CD14-positive monocyte (primary cell): Measurements from ENCODE around the gene C16orf54. TPM values are rescaled to one million over a fixed set of nuclear protein-coding genes. Genes with fewer than 3 reads are reported as not detected.

Experiments
- DNase-seq, 3 donors: peaks; one replicate each; pipeline ENCODE4 v3.0.0-alpha.2; 2011 to 2022
- H2AFZ ChIP-seq: 2 replicates; pipeline ENCODE4 v1.6.0; 2012; ENCODE audit warnings: mild to moderate bottlenecking, low read depth, low read length, inconsistent platforms; ENCODE audit not compliant: insufficient read depth, poor library complexity, severe bottlenecking
- H3K27ac ChIP-seq, 2 donors: 1 replicate in 1 of 2; 2 replicates in 1 of 2; pipeline ENCODE4 v1.5.1; 2012 to 2013; ENCODE audit warnings: low read length in 2 of 2, control low read depth in 1 of 2, inconsistent platforms in 1 of 2, low read depth in 1 of 2, mild to moderate bottlenecking in 1 of 2
- H3K27me3 ChIP-seq, 2 donors: one replicate each; pipeline versions ENCODE4 v1.6.0 to v1.6.1; 2011 to 2013; ENCODE audit warnings: low read length in 2 of 2; ENCODE audit not compliant: control insufficient read depth in 2 of 2, insufficient read depth in 2 of 2
- H3K36me3 ChIP-seq, 2 donors: replicated peaks in 1 of 2; 1 replicate in 1 of 2; 2 replicates in 1 of 2; pipeline versions ENCODE4 v1.5.1 to v1.6.1; 2012 to 2013; ENCODE audit warnings: low read length in 2 of 2, control low read depth in 1 of 2, inconsistent platforms in 1 of 2, mild to moderate bottlenecking in 1 of 2; ENCODE audit not compliant: insufficient read depth in 2 of 2, control insufficient read depth in 1 of 2
- H3K4me1 ChIP-seq, 2 donors: 1 replicate in 1 of 2; 2 replicates in 1 of 2; pipeline versions ENCODE4 v1.5.1 to v1.6.1; 2012 to 2013; ENCODE audit warnings: low read length in 2 of 2, control low read depth in 1 of 2, inconsistent platforms in 1 of 2, mild to moderate bottlenecking in 1 of 2, moderate library complexity in 1 of 2; ENCODE audit not compliant: insufficient read depth in 2 of 2, control insufficient read depth in 1 of 2
- H3K4me2 ChIP-seq: replicated peaks from 2 replicates; pipeline ENCODE3; 2012; ENCODE audit warnings: low read length, moderate library complexity, mild to moderate bottlenecking; ENCODE audit not compliant: poor library complexity, severe bottlenecking; ENCODE audit errors: extremely low read depth
- H3K4me3 ChIP-seq, 3 experiments: fragments of 200-600 bp in 1 of 3; sonication (generic) in 1 of 3; replicated peaks in 1 of 3; 1 replicate in 2 of 3; 2 replicates in 1 of 3; pipeline ENCODE4 v1.5.1; 2011 to 2013; ENCODE audit warnings: low read length in 3 of 3, mild to moderate bottlenecking in 3 of 3, control low read depth in 2 of 3, low read depth in 2 of 3, inconsistent platforms in 1 of 3, moderate library complexity in 1 of 3
- H3K79me2 ChIP-seq: 2 replicates; pipeline ENCODE4 v1.6.0; 2012; ENCODE audit warnings: mild to moderate bottlenecking, control low read depth, inconsistent platforms, low read length, moderate library complexity; ENCODE audit not compliant: insufficient read depth
- H3K9ac ChIP-seq: 2 replicates; pipeline ENCODE4 v1.6.0; 2017; ENCODE audit warnings: low read length, mild to moderate bottlenecking; ENCODE audit not compliant: insufficient read depth, poor library complexity, severe bottlenecking
- H3K9me3 ChIP-seq, 2 donors: replicated peaks in 1 of 2; 1 replicate in 1 of 2; 2 replicates in 1 of 2; pipeline versions ENCODE4 v1.5.1 to v1.6.1; 2012 to 2013; ENCODE audit warnings: low read length in 2 of 2, control low read depth in 1 of 2; ENCODE audit not compliant: control insufficient read depth in 1 of 2, insufficient read depth in 1 of 2
- H4K20me1 ChIP-seq: 2 replicates; pipeline ENCODE4 v1.6.0; 2012; ENCODE audit warnings: mild to moderate bottlenecking, low read length, control low read depth, moderate library complexity; ENCODE audit not compliant: insufficient read depth
- H3K27ac Mint-ChIP-seq, 7 donors: one replicate each; pipeline ENCODE4 v1.8.0; 2020; ENCODE audit warnings: mild to moderate bottlenecking in 7 of 7, mixed read lengths in 7 of 7, moderate library complexity in 6 of 7, inconsistent platforms in 2 of 7
- H3K27me3 Mint-ChIP-seq, 3 donors: one replicate each; pipeline ENCODE4 v1.8.0; 2021 to 2022; ENCODE audit warnings: low read depth in 3 of 3, mild to moderate bottlenecking in 3 of 3, mixed read lengths in 3 of 3, moderate library complexity in 3 of 3, inconsistent platforms in 1 of 3
- H3K36me3 Mint-ChIP-seq, 2 donors: one replicate each; pipeline ENCODE4 v1.8.0; 2020; ENCODE audit warnings: mixed read lengths in 2 of 2, inconsistent platforms in 1 of 2, mild to moderate bottlenecking in 1 of 2
- H3K4me1 Mint-ChIP-seq: one replicate; pipeline ENCODE4 v1.8.0; 2020; ENCODE audit warnings: mild to moderate bottlenecking, mixed read lengths
- H3K4me3 Mint-ChIP-seq, 2 donors: one replicate each; pipeline ENCODE4 v1.8.0; 2020; ENCODE audit warnings: mild to moderate bottlenecking in 2 of 2, mixed read lengths in 2 of 2, moderate library complexity in 1 of 2
- H3K9me3 Mint-ChIP-seq, 7 donors: one replicate each; pipeline ENCODE4 v1.8.0; 2020 to 2022; ENCODE audit warnings: mixed read lengths in 7 of 7, mild to moderate bottlenecking in 6 of 7, moderate library complexity in 6 of 7, inconsistent platforms in 2 of 7
- CTCF ChIP-seq: fragments of 200-600 bp; IDR thresholded peaks from one replicate; pipeline ENCODE4 v1.8.0; 2022; ENCODE audit warnings: antibody characterized with exemption, mild to moderate bottlenecking
- WGBS: methylation state at CpG from one replicate; pipeline ENCODE4 v1.1.5; 2013; ENCODE audit warnings: missing lambda C conversion rate; ENCODE audit not compliant: insufficient coverage; 5-methylcytosine and 5-hydroxymethylcytosine counted together
- intact Hi-C, 2 donors: fragments of 100-400 bp; cut with micrococcal nuclease; formaldehyde crosslinking; loops; one replicate each; pipeline versions ENCODE4 v1.15.0 to v1.15.1; 2023
- polyA plus RNA-seq, 3 donors: library from polyadenylated mRNA; depleted of rRNA in 1 of 3; unstranded in 2 of 3; stranded (reverse) in 1 of 3; fragments of 300-500 nt in 2 of 3; fragments of >200 nt in 1 of 3; fragmentation: Illumina TruSeq in 2 of 3; gene quantifications; 1 replicate in 2 of 3; 2 replicates in 1 of 3; pipeline ENCODE4 v1.2.3, GENCODE V29; 2012 to 2021

The C16orf54 gene
- polyA plus RNA-seq, 3 donors: 24.6 to 32.0 (median 29.2) TPM

GRCh38 chr16:29767062-29767461, 21.3 kb upstream of the C16orf54 start:
- no peak overlapping the region for H3K4me3 ChIP-seq
- Mint-ChIP-seq H3K27ac (peak overlapping the region in 1 of 7 donors; percentile 69), H3K4me3 (peak overlapping the region in 1 of 2 donors; percentile 35), H3K4me1 (peaks cover 24% of the 10 kb centered on the region), H3K9me3 (no peaks in the 10 kb centered on the region), H3K27me3 (peaks cover 0 to 6% (median 0%) of the 10 kb centered on the region in 3 donors), H3K36me3 (no peaks in the 10 kb centered on the region)
- no peaks in the 10 kb centered on the region for H3K9me3 ChIP-seq
- H3K4me1 ChIP-seq: peaks cover 15 to 18% of the 10 kb centered on the region in 2 donors
- no peaks in the 10 kb centered on the region for H3K36me3 ChIP-seq
- no peak overlapping the region for H2AFZ ChIP-seq
- intact Hi-C loops: loop anchor here in 1 of 2 donors (10.0 kb wide), 1 partner anchor 52 kb away; no protein-coding TSS in a partner anchor
- DNase-seq: no peak
- no peak overlapping the region for H3K9ac ChIP-seq
- 94% methylated on average over 2 of the region's 3 CpGs for WGBS
- H3K27ac ChIP-seq: no peak overlapping the region
- no peak for TF ChIP-seq CTCF
- no peaks in the 10 kb centered on the region for H3K79me2 ChIP-seq
- H4K20me1 ChIP-seq: no peaks in the 10 kb centered on the region
- H3K27me3 ChIP-seq: no peaks in the 10 kb centered on the region
- H3K4me2 ChIP-seq: no peak overlapping the region

- Histone ChIP-seq H3K36me3 (no peaks in the 10 kb centered on the region), H3K4me2 (no peak overlapping the region), H3K9ac (no peak overlapping the region), H3K4me3 (no peak overlapping the region), H3K27me3 (no peaks in the 10 kb centered on the region), H3K79me2 (no peaks in the 10 kb centered on the region), H3K9me3 (no peaks in the 10 kb centered on the region), H3K4me1 (peaks cover 13 to 17% of the 10 kb centered on the region in 2 donors), H2AFZ (no peak overlapping the region), H3K27ac (no peak overlapping the region), H4K20me1 (no peaks in the 10 kb centered on the region)
- DNase-seq: no peak
- whole genome bisulfite sequencing: no CpG with 5 or more reads among the region's 3 CpGs
- no peak for TF ChIP-seq CTCF
- Mint-ChIP-seq H3K4me3 (no peak overlapping the region), H3K9me3 (no peaks in the 10 kb centered on the region), H3K36me3 (no peaks in the 10 kb centered on the region), H3K4me1 (peaks cover 20% of the 10 kb centered on the region), H3K27ac (no peak overlapping the region), H3K27me3 (peaks cover 0 to 6% (median 0%) of the 10 kb centered on the region in 3 donors)
- intact Hi-C loops: loop anchor here in 1 of 2 donors (10.0 kb wide), 1 partner anchor 52 kb away; no protein-coding TSS in a partner anchor
Measured at GRCh38 chr16:29766571-29766970, 20.8 kb upstream of the C16orf54 start.
